Upper lobe of right lung (tissue), 1 donor: ENCODE measurements around the gene XAF1. TPM values are rescaled to one million over a fixed set of nuclear protein-coding genes. Genes with fewer than 3 reads are reported as not detected.
A peak's percentile ranks its signal among the peaks of the same experiment; 100 is the strongest.

Source experiments
- ATAC-seq: fragments of 200-7000 bp; cut with Tn5 transposase; one replicate; pipeline ENCODE4 v1.9.1; 2020; ENCODE audit warnings: mild to moderate bottlenecking, moderate library complexity
- DNase-seq: peaks from one replicate; pipeline ENCODE4 v3.0.0-alpha.2; 2020
- H3K27ac ChIP-seq: fragments of 200-600 bp; one replicate; pipeline ENCODE4 v1.8.0; 2022
- H3K27me3 ChIP-seq: fragments of 200-600 bp; one replicate; pipeline ENCODE4 v1.8.0; 2022; ENCODE audit warnings: mild to moderate bottlenecking
- H3K36me3 ChIP-seq: fragments of 200-600 bp; one replicate; pipeline ENCODE4 v1.8.0; 2022
- H3K4me1 ChIP-seq: fragments of 200-600 bp; one replicate; pipeline ENCODE4 v1.8.0; 2022
- H3K4me3 ChIP-seq: fragments of 200-600 bp; one replicate; pipeline ENCODE4 v1.8.0; 2022; ENCODE audit warnings: mild to moderate bottlenecking
- H3K9me3 ChIP-seq: fragments of 200-600 bp; one replicate; pipeline ENCODE4 v1.8.0; 2022
- intact Hi-C: fragments of 100-400 bp; cut with DNase I; formaldehyde crosslinking; loops from one replicate; pipeline ENCODE4 v1.11.0; 2022
- total RNA-seq: library from RNA; stranded (reverse); fragmentation: NEBNext Ultra II Directional; extraction: Animal tissue kit (Norgen Biotek cat#: 25700); gene quantifications from one replicate; pipeline ENCODE4 v1.2.1, GENCODE V29; 2021
- TF ChIP-seq, protein P1 (sequence below): fragments of 200-600 bp; IDR thresholded peaks from one replicate; pipeline ENCODE4 v1.8.0; 2022; ENCODE audit warnings: antibody characterized with exemption
- donor health status: DM: no; HTN: yes; CAD: no; lungs with severe emphysema.

XAF1 gene
- total RNA-seq, 1 donor from 2014 or later = 89.0 TPM

DNA sequence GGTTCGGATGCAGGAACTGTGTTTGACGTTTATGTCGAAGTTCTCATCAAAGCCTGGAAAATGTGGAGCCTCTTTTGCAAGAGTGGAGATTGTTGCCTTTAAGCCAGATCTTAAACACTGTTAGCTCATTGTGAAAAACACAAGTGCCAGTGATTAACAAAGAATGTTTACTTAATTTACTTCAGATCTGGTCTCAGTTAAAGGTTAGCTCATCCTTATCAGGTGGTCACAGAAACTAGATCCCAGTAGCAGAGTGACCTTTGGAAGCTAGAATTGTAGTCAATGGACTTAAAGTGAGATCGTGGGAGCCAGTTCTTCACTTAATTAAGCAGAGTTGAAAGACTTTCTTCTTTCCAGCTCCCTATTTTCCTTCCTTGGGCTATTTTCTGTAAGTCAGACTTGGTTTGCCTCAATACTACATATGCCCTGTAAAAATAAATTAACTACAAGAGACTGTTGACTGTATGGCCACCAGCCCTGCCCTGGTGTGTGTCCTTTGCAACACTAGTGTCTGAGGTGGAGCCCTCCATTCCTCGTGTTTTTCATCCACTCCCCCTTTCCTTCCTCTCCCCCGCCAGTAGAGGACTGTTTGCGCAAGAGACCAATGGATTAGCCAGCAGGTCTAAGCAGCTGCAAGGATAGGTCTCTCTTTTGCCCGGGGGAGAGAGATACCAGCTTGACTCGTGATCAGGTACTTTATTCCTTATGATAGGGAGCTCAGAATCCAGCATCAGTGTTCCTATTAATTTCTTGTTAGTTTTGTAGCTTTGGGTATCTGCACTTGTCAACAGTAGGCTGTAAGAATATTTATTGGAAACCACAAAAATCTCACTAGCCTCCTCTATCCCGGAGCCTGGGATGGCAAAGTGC, 40.4 kb downstream of the XAF1 start:
- Histone ChIP-seq H3K9me3 (no peaks in the 10 kb centered on the region), H3K27me3 (peaks cover 6% of the 10 kb centered on the region), H3K4me3 (no peak overlapping the region), H3K27ac (no peak overlapping the region), H3K4me1 (no peaks in the 10 kb centered on the region), H3K36me3 (no peaks in the 10 kb centered on the region)
- intact Hi-C loops = no loop called here
- DNase-seq (no peak), ATAC-seq (peak; percentile 31)
- TF ChIP-seq, protein P1, sequence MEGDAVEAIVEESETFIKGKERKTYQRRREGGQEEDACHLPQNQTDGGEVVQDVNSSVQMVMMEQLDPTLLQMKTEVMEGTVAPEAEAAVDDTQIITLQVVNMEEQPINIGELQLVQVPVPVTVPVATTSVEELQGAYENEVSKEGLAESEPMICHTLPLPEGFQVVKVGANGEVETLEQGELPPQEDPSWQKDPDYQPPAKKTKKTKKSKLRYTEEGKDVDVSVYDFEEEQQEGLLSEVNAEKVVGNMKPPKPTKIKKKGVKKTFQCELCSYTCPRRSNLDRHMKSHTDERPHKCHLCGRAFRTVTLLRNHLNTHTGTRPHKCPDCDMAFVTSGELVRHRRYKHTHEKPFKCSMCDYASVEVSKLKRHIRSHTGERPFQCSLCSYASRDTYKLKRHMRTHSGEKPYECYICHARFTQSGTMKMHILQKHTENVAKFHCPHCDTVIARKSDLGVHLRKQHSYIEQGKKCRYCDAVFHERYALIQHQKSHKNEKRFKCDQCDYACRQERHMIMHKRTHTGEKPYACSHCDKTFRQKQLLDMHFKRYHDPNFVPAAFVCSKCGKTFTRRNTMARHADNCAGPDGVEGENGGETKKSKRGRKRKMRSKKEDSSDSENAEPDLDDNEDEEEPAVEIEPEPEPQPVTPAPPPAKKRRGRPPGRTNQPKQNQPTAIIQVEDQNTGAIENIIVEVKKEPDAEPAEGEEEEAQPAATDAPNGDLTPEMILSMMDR = no peak

DNA sequence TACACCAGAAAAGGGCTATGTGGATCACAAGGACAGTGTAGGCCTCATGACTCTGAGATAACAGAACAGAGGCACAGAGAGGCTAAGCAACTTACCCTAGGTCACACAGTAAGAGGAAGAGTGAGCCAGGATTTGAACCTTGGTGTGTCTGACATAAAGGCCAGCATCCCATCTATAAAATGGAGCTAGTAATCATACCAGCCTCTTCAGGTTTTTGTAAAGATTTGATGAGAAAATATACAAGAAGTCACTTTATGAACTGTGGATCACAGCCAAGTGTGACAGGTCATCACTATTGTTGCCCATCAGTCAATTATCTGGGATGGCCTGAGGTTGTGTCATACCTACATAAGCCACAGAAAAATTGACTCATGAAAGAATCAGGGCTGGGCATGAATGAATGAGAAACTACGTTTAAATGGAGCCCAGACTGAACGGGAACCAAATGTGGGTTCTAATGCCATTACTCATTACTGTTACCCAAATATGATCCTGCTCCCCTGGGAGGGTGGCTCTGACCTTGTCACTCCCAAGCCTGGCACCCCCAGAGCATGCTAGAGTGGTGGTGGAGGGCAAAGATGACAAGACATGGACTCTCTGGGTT, 41.1 kb downstream of the XAF1 start:
- no peak overlapping the region for H3K4me3 ChIP-seq
- no peak for DNase-seq

DNA sequence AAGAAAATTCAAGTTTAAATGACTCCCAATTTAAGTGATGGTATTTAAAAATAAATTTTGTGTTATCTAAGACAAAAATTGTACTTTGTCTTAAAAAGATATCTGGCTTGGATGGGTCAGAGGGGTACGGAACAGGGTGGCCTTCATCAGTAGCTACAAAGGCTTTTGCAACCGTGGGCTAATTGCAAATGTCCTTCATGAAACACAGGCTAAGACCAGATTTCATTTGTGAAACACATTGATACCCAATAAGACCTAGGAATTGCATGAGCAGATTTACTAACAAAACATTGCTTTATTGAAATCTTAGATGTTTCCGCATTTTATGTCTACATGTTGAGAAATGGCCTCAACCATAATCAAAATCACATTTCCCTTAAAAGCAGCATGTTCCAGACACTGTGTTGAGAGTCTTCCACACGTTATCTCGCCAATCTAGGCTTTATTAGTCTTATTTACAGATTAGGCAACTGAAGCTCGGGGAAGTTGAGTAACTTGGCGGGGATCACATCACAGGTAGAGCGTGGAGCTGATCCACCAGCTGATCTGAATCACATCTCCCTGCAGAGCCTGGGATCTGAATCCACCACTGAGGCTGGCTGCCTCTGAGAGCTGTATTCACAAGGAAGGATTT, 42.0 kb downstream of the XAF1 start:
- no peaks in the 10 kb centered on the region for H3K27me3 ChIP-seq
- no peaks in the 10 kb centered on the region for H3K36me3 ChIP-seq
- intact Hi-C loops = no loop called here
- H3K9me3 ChIP-seq = no peaks in the 10 kb centered on the region
- no peak overlapping the region for H3K27ac ChIP-seq
- H3K4me3 ChIP-seq = no peak overlapping the region
- TF ChIP-seq, protein P1 = no peak
- ATAC-seq = no peak
- no peak for DNase-seq
- H3K4me1 ChIP-seq = no peaks in the 10 kb centered on the region

More for the DNA sequence above, 41.1 kb downstream of the XAF1 start:
- Histone ChIP-seq H3K9me3 (no peaks in the 10 kb centered on the region), H3K27me3 (no peaks in the 10 kb centered on the region), H3K4me1 (no peaks in the 10 kb centered on the region), H3K27ac (no peak overlapping the region), H3K36me3 (no peaks in the 10 kb centered on the region)
- ATAC-seq = no peak
- intact Hi-C loops = no loop called here
- TF ChIP-seq, protein P1 = no peak

DNA sequence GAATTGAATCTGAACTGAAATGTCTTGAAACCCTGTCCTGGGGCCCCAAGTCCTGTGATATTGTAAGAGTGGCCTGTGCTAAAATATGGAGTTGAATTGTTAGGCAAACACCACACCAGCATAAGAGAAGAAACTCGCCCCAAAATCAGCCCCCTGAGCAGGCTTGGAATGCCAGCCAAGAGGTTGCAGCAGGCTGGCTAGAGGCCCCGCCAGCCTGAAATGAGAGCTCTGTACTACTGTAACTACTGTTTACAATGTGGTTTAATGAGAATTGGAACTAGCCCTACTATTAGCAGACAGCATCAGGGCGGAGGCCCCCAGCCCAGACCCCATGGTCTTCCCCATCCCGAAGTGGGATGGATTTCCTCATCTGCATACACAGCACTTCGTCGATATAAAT, 43.9 kb downstream of the XAF1 start:
- intact Hi-C loops = no loop called here
- Histone ChIP-seq H3K9me3 (no peaks in the 10 kb centered on the region), H3K36me3 (no peaks in the 10 kb centered on the region), H3K27me3 (no peaks in the 10 kb centered on the region), H3K27ac (no peak overlapping the region), H3K4me1 (no peaks in the 10 kb centered on the region), H3K4me3 (no peak overlapping the region)
- TF ChIP-seq, protein P1 = no peak
- ATAC-seq (no peak), DNase-seq (no peak)

DNA sequence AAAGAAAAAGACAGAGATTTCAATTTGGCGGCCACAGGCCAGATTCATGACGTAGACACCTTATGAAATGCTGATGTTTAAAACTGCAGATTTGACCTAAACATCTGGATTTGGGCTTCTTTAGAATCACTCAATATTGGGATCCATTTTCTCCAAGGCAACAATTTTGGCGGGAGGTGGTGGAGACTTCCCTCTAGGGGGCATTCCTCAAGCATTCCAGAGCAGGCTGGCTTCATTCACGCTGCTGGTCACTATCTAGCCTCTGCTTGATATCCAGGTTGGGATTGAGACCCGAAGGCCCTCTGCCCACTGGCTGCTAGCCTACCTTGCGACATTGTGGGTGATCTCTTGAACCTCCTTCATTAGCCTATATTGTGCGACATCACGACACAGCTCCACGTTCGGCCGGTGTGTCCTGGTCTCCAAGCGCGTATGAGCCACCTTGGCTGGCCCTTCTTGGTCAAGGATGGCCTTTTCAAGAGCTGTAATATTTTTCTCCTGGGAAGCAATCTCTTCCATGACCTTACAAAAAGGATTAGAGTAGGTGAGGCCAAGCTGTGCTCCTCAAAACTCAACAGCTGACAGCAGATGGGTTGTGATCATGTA, 44.7 kb downstream of the XAF1 start:
- DNase-seq (no peak), ATAC-seq (peak; percentile 52)
- Histone ChIP-seq H3K4me1 (no peaks in the 10 kb centered on the region), H3K4me3 (no peak overlapping the region), H3K36me3 (no peaks in the 10 kb centered on the region), H3K9me3 (no peaks in the 10 kb centered on the region), H3K27ac (no peak overlapping the region), H3K27me3 (no peaks in the 10 kb centered on the region)
- TF ChIP-seq, protein P1 = peak; percentile 50
- intact Hi-C loops = no loop called here
